ENCODE results near the gene SPEF2. TPM values are rescaled to one million over a fixed set of nuclear protein-coding genes. Genes with fewer than 3 reads are reported as not detected.
A peak's percentile ranks its signal among the peaks of the same experiment; 100 is the strongest.
"Not testable (repeated sequence)": the region's sequence is repeated elsewhere in the genome, so short reads cannot be mapped to it uniquely, and the experiment has no call there.

The SPEF2 gene
- polyA plus RNA-seq, 6 donors from 2014 or later: 0.61 to 2.1 (median 1.5) TPM; not detected in 1

GRCh38 chr5:35854248-35854647 lies 236.6 kb downstream of the SPEF2 start:
- Mint-ChIP-seq H3K4me3 (peak overlapping the region in 7 of 8 donors; percentile 17 to 85 (median 51)), H3K27me3 (no peaks in the 10 kb centered on the region), H3K27ac (peak overlapping the region; percentile 8 to 95 (median 76)), H3K4me1 (peaks cover 20 to 43% (median 32%) of the 10 kb centered on the region in 3 donors), H3K36me3 (no peaks in the 10 kb centered on the region), H3K9me3 (peaks cover 0 to 5% (median 0%) of the 10 kb centered on the region in 7 donors)
- peak; percentile 51 for DNase-seq
- ATAC-seq (ENCODE audit: low read depth in 2 of 2): peak; percentile 80 to 84

GRCh38 chr5:35855187-35855586 lies 237.5 kb downstream of the SPEF2 start:
- DNase-seq (no peak), ATAC-seq (ENCODE audit: low read depth in 2 of 2) (no peak)
- H3K4me1 Mint-ChIP-seq: peaks cover 20 to 43% (median 32%) of the 10 kb centered on the region in 3 donors
- H3K27ac Mint-ChIP-seq: peak overlapping the region in 1 of 6 donors; percentile 7
- no peaks in the 10 kb centered on the region for H3K27me3 Mint-ChIP-seq
- H3K4me3 Mint-ChIP-seq: no peak overlapping the region
- peaks cover 0 to 5% (median 0%) of the 10 kb centered on the region in 7 donors for H3K9me3 Mint-ChIP-seq
- no peaks in the 10 kb centered on the region for H3K36me3 Mint-ChIP-seq

- DNase-seq; H3K36me3 Mint-ChIP-seq; H3K27me3 Mint-ChIP-seq; H3K9me3 Mint-ChIP-seq; ATAC-seq (ENCODE audit: low read depth in 2 of 2): not testable (repeated sequence)
- H3K27ac Mint-ChIP-seq: peak overlapping the region in 3 of 6 donors; percentile 7 to 62 (median 57)
- peak overlapping the region in 4 of 8 donors; percentile 2 to 80 (median 18) for H3K4me3 Mint-ChIP-seq
- peaks cover 20 to 43% (median 32%) of the 10 kb centered on the region in 3 donors for H3K4me1 Mint-ChIP-seq
Measured at GRCh38 chr5:35856186-35856764, 238.6 kb downstream of the SPEF2 start.

DNA sequence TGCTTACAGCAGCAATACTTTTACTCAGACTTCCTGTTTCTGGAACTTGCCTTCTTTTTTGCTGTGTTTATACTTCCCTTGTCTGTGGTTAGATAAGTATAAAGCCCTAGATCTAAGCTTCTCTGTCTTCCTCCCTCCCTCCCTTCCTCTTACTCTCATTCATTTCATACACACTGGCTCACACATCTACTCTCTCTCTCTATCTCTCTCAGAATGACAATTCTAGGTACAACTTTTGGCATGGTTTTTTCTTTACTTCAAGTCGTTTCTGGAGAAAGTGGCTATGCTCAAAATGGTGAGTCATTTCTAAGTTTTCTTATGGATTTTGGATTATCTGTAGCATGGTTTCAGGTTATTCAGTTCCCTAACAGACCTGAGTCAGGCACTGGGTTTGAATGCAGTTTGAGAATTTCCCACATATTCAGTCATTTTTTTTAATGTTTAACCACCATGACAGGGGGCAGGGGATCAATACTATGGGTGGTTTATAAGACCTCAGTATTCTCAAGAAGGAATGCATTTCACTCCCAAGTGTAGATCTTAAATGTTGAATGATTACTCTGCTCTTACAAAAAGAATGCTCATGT lies 239.2 kb downstream of the SPEF2 start, which contains the start of gene IL7R:
IL7R (plus strand) TSS at position 127 of the 587 bp plus-strand sequence; CDS start at position 214, 87 bp downstream.
- Mint-ChIP-seq H3K27me3 (no peaks in the 10 kb centered on the region), H3K4me3 (peak within 1 kb of the TSS in 5 of 8 donors; percentile 2 to 80 (median 33)), H3K4me1 (peaks cover 20 to 43% (median 31%) of the 10 kb centered on the region in 3 donors), H3K9me3 (peaks cover 0 to 5% (median 0%) of the 10 kb centered on the region in 7 donors), H3K36me3 (no peaks in the 10 kb centered on the region), H3K27ac (peak within 1 kb of the TSS in 3 of 6 donors; percentile 7 to 62 (median 57))
- DNase-seq (peak; percentile 20), ATAC-seq (ENCODE audit: low read depth in 2 of 2) (peak; percentile 29 to 42)

GRCh38 chr5:35857606-35858205 lies 240.0 kb downstream of the SPEF2 start:
- H3K4me1 Mint-ChIP-seq: peaks cover 15 to 36% (median 23%) of the 10 kb centered on the region in 3 donors

GRCh38 chr5:35859101-35859661 lies 241.5 kb downstream of the SPEF2 start:
- Mint-ChIP-seq H3K27me3 (no peaks in the 10 kb centered on the region), H3K4me3 (peak overlapping the region in 1 of 8 donors; percentile 13), H3K9me3 (peaks cover 0 to 5% (median 0%) of the 10 kb centered on the region in 7 donors), H3K27ac (peak overlapping the region in 2 of 6 donors; percentile 15 to 35), H3K4me1 (peaks cover 13 to 29% (median 15%) of the 10 kb centered on the region in 3 donors), H3K36me3 (no peaks in the 10 kb centered on the region)
- ATAC-seq (ENCODE audit: low read depth in 2 of 2) (no peak), DNase-seq (no peak)

More at GRCh38 chr5:35857606-35858205, 240.0 kb downstream of the SPEF2 start:
- Mint-ChIP-seq H3K4me3 (peak overlapping the region in 1 of 8 donors; percentile 42), H3K27me3 (no peaks in the 10 kb centered on the region), H3K9me3 (peaks cover 0 to 5% (median 0%) of the 10 kb centered on the region in 7 donors), H3K27ac (no peak overlapping the region), H3K36me3 (no peaks in the 10 kb centered on the region)
- ATAC-seq (ENCODE audit: low read depth in 2 of 2) (no peak), DNase-seq (no peak)

GRCh38 chr5:35860686-35861085 lies 243.0 kb downstream of the SPEF2 start:
- no peak overlapping the region for H3K27ac Mint-ChIP-seq
- DNase-seq: no peak
- no peak overlapping the region for H3K4me3 Mint-ChIP-seq
- no peak for ATAC-seq (ENCODE audit: low read depth in 2 of 2)
- no peaks in the 10 kb centered on the region for H3K36me3 Mint-ChIP-seq
- peaks cover 6 to 14% (median 6%) of the 10 kb centered on the region in 3 donors for H3K4me1 Mint-ChIP-seq
- H3K9me3 Mint-ChIP-seq: peaks cover 0 to 5% (median 3%) of the 10 kb centered on the region in 7 donors
- H3K27me3 Mint-ChIP-seq: no peaks in the 10 kb centered on the region

DNA sequence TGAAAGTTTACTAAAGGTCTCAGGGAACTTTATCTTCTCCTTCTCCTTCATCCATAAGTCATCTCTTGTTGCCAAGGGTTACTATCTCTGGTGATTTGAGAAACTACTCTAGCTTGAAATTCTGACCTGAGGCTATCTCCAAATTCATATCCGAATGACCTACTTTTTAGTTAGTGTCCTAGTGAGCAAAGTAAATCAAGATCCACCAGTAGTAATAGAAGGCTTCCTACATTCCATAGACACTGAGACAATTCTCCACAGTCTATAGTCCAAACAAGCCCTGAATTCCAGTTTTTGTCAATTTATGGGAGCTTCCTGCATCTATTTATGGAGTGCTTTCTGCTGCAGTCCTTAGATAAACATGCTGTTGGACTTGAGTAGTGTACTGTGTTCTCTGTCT lies 244.1 kb downstream of the SPEF2 start:
- H3K27me3 Mint-ChIP-seq: no peaks in the 10 kb centered on the region
- H3K27ac Mint-ChIP-seq: no peak overlapping the region
- peaks cover 0 to 5% (median 3%) of the 10 kb centered on the region in 7 donors for H3K9me3 Mint-ChIP-seq
- peaks cover 3 to 12% (median 4%) of the 10 kb centered on the region in 3 donors for H3K4me1 Mint-ChIP-seq
- H3K4me3 Mint-ChIP-seq: no peak overlapping the region
- H3K36me3 Mint-ChIP-seq: no peaks in the 10 kb centered on the region
- no peak for ATAC-seq (ENCODE audit: low read depth in 2 of 2)
- no peak for DNase-seq

GRCh38 chr5:35862126-35862525 lies 244.5 kb downstream of the SPEF2 start:
- Mint-ChIP-seq H3K27me3 (no peaks in the 10 kb centered on the region), H3K4me1 (peaks cover 0 to 8% (median under 1%) of the 10 kb centered on the region in 3 donors), H3K9me3 (peaks cover 0 to 5% (median 2%) of the 10 kb centered on the region in 7 donors), H3K36me3 (no peaks in the 10 kb centered on the region), H3K4me3 (no peak overlapping the region), H3K27ac (no peak overlapping the region)
- DNase-seq (no peak), ATAC-seq (ENCODE audit: low read depth in 2 of 2) (no peak)

DNA sequence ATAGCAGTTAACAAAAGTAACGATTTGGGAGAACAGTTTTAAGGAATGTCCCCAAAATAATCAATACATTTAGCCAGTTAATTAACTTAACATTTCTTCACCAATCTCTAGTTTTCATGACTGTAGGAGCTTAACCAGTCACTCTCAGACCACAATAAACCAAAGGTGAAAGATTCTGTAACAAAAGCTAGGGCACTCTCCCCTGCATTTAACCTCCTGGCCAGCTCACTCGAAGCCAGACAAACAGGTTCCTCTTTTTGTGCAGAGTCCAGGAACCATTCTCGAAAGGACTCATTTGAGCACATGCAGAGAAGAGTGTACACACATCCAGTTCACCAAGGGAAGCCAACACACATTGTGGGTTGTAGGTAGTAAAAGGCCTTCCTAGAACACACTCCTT lies 245.5 kb downstream of the SPEF2 start:
- H3K27me3 Mint-ChIP-seq: no peaks in the 10 kb centered on the region
- H3K36me3 Mint-ChIP-seq: no peaks in the 10 kb centered on the region
- peak overlapping the region in 1 of 6 donors; percentile 52 for H3K27ac Mint-ChIP-seq
- peaks cover 0 to 5% (median 0%) of the 10 kb centered on the region in 3 donors for H3K4me1 Mint-ChIP-seq
- DNase-seq: no peak
- ATAC-seq (ENCODE audit: low read depth in 2 of 2): peak; percentile 49 to 52
- peaks cover 0 to 5% (median 2%) of the 10 kb centered on the region in 7 donors for H3K9me3 Mint-ChIP-seq
- peak overlapping the region in 1 of 8 donors; percentile 57 for H3K4me3 Mint-ChIP-seq

Other genes with a start within 250 kb of the SPEF2 start
- gene IL7R, start 239.0 kb downstream of the SPEF2 start, polyA plus RNA-seq (ENCODE audit: low read depth in 6 of 6): 1 to 10 TPM in 5 of 6 donors, under 1 TPM in 1; 0.37 to 5.2 (median 2.2) TPM